Aorta (tissue), 5 donors: ENCODE measurements around the gene HIGD1A. TPM values are rescaled to one million over a fixed set of nuclear protein-coding genes. Genes with fewer than 3 reads are reported as not detected.

Experiments used
- ATAC-seq: fragments of 200-7000 bp; cut with Tn5 transposase; one replicate; pipeline ENCODE4 v1.9.1; 2022; ENCODE audit warnings: moderate library complexity; ENCODE audit not compliant: low FRiP score
- DNase-seq, 2 donors: peaks; one replicate each; pipeline ENCODE4 v3.0.0-alpha.2; 2020
- H3K27ac ChIP-seq, 2 donors: one replicate each; pipeline ENCODE4 v1.5.1; 2013; ENCODE audit warnings: low read length in 2 of 2, mild to moderate bottlenecking in 2 of 2, moderate library complexity in 2 of 2, control low read depth in 1 of 2, inconsistent platforms in 1 of 2, low read depth in 1 of 2
- H3K27me3 ChIP-seq, 2 donors: one replicate each; pipeline ENCODE4 v1.6.1; 2013; ENCODE audit warnings: control low read depth in 1 of 2, low read length in 1 of 2, mild to moderate bottlenecking in 1 of 2, moderate library complexity in 1 of 2; ENCODE audit not compliant: insufficient read depth in 2 of 2, control insufficient read depth in 1 of 2
- H3K36me3 ChIP-seq, 2 donors: one replicate each; pipeline ENCODE4 v1.6.1; 2013; ENCODE audit warnings: control low read depth in 1 of 2, low read length in 1 of 2, mild to moderate bottlenecking in 1 of 2; ENCODE audit not compliant: insufficient read depth in 2 of 2, control insufficient read depth in 1 of 2
- H3K4me1 ChIP-seq, 2 donors: one replicate each; pipeline ENCODE4 v1.6.1; 2013; ENCODE audit warnings: low read length in 2 of 2, control low read depth in 1 of 2, mild to moderate bottlenecking in 1 of 2, moderate library complexity in 1 of 2; ENCODE audit not compliant: insufficient read depth in 2 of 2, control insufficient read depth in 1 of 2
- H3K4me3 ChIP-seq, 2 donors: one replicate each; pipeline ENCODE4 v1.5.1; 2013; ENCODE audit warnings: low read length in 2 of 2, control low read depth in 1 of 2, mild to moderate bottlenecking in 1 of 2
- H3K9me3 ChIP-seq: one replicate; pipeline ENCODE4 v1.6.1; 2013; ENCODE audit warnings: mild to moderate bottlenecking, low read length; ENCODE audit not compliant: control insufficient read depth
- WGBS, 2 donors: extraction: QIAGEN DNeasy Blood & Tissue Kit; methylation state at CpG; one replicate each; pipeline ENCODE4 v1.1.7; 2013; 5-methylcytosine and 5-hydroxymethylcytosine counted together
- intact Hi-C, 2 donors: fragments of 100-400 bp; cut with DNase I; formaldehyde crosslinking; loops; one replicate each; pipeline versions ENCODE4 v1.14.2 to v1.15.0; 2022
- polyA plus RNA-seq, 2 donors: library from polyadenylated mRNA; stranded (reverse); fragments of 200-250 nt; gene quantifications; one replicate each; pipeline ENCODE4 v1.2.3, GENCODE V29; 2013
- total RNA-seq, 2 donors: library from RNA; stranded (reverse); fragmentation: NEBNext Ultra II Directional; extraction: Animal tissue kit (Norgen Biotek cat#: 25700); gene quantifications; one replicate each; pipeline ENCODE4 v1.2.1, GENCODE V29; 2021
- donor health status: healthy with polysubstance abuse.
- donor health status: Bipolar disorder and iron deficiency.
- donor health status: DM: no; HTN: no; CAD: no.
- donor health status: DM: no; HTN: no; CAD: no.
- donor health status: DM: yes; HTN: yes; CAD: no.

Gene HIGD1A
- total and polyA plus RNA-seq, 4 donors, result 61.4 to 337 (median 130) TPM

- Histone ChIP-seq H3K9me3 (no peaks in the 10 kb centered on the region), H3K36me3 (no peaks in the 10 kb centered on the region), H3K27ac (no peak overlapping the region), H3K4me1 (no peaks in the 10 kb centered on the region), H3K4me3 (no peak overlapping the region), H3K27me3 (peaks cover 0 to 2% of the 10 kb centered on the region in 2 donors)
- ATAC-seq (peak; percentile 82), DNase-seq (peak; percentile 85)
- WGBS, 2 donors, result 10 to 16% methylated on average over 3 of the region's 3 CpGs
- intact Hi-C loops, result loop anchor here (2.0 to 5.0 kb wide), 3 partner anchors 49 to 51 kb away; no protein-coding TSS in a partner anchor
Observed at GRCh38 chr3:42831321-42831713, 27.0 kb upstream of the HIGD1A start.

GRCh38 chr3:42830437-42831320, 26.4 kb upstream of the HIGD1A start:
- H3K27me3 ChIP-seq, result peaks cover 0 to 2% of the 10 kb centered on the region in 2 donors
- H3K4me3 ChIP-seq, result no peak overlapping the region
- no peaks in the 10 kb centered on the region for H3K9me3 ChIP-seq
- intact Hi-C loops, result loop anchor here (2.0 to 5.0 kb wide), 3 partner anchors 48 to 52 kb away; no protein-coding TSS in a partner anchor
- no peaks in the 10 kb centered on the region for H3K36me3 ChIP-seq
- no peak for DNase-seq
- 31 to 33% methylated on average over 7 of the region's 7 CpGs for WGBS, 2 donors
- no peak overlapping the region for H3K27ac ChIP-seq
- no peaks in the 10 kb centered on the region for H3K4me1 ChIP-seq
- no peak for ATAC-seq

- intact Hi-C loops, result loop anchor here (2.0 to 5.0 kb wide), 3 partner anchors 48 to 52 kb away; no protein-coding TSS in a partner anchor
- H3K4me3 ChIP-seq, result no peak overlapping the region
- H3K9me3 ChIP-seq, result no peaks in the 10 kb centered on the region
- H3K36me3 ChIP-seq, result no peaks in the 10 kb centered on the region
- H3K27me3 ChIP-seq, result peaks cover 0 to 2% of the 10 kb centered on the region in 2 donors
- no peaks in the 10 kb centered on the region for H3K4me1 ChIP-seq
- DNase-seq, result no peak
- no peak for ATAC-seq
- 76 to 77% methylated on average over 5 of the region's 5 CpGs for WGBS, 2 donors
- H3K27ac ChIP-seq, result no peak overlapping the region
Observed at GRCh38 chr3:42829628-42830436, 25.5 kb upstream of the HIGD1A start.

DNA sequence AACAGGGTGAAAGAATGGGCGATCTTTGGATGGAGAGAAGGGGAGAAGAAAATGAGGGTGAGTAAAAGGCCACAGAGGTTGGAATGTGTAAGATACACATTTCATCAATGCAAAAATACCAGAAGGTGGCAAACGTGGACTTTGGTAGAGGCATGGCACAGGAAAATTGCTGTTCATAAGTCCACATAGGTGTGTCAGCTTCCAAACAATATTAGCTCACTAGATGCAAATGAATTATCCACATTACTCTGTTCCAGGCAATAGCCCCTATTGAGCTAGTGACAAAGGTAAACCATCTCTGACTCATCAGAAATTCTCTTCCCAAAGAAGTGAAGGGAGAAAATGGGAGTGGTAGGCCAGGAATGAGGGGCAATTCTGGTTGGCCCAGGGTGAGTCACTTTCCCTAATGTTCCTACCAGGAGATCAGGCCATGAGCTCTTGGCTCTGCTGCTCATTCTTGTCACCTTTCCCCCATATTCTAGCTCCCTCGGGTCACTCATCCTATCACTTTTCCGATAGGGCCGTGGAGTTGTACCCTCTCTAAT, 24.9 kb upstream of the HIGD1A start:
- no peaks in the 10 kb centered on the region for H3K9me3 ChIP-seq
- H3K27ac ChIP-seq, result no peak overlapping the region

DNA sequence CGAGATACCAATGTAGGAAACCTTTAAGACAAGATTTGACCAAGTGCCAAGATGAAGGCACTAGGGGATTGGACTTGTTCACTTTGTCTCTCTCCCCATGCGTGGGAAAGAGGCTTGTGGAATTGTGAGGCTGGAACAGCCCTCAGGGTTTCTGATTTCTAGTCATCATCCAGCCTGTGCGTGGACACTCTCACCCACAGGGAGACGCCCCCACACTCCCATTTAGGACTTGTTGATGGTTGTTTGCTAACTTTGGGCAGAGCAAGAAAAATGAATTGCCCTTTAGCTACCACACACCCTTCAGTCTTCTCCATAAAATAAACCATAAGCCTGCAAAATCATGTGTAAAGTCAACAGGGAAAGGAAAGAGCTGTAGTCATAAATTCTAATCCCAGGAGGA, 23.4 kb upstream of the HIGD1A start:
- ATAC-seq, result no peak
- Histone ChIP-seq H3K36me3 (no peaks in the 10 kb centered on the region), H3K9me3 (no peaks in the 10 kb centered on the region), H3K27me3 (peaks cover 0 to 2% of the 10 kb centered on the region in 2 donors), H3K27ac (no peak overlapping the region), H3K4me3 (no peak overlapping the region), H3K4me1 (no peaks in the 10 kb centered on the region)
- intact Hi-C loops, result no loop called here
- no peak for DNase-seq
- WGBS, 2 donors, result 69 to 76% methylated on average over 4 of the region's 4 CpGs

More for the DNA sequence above, 24.9 kb upstream of the HIGD1A start:
- Histone ChIP-seq H3K36me3 (no peaks in the 10 kb centered on the region), H3K4me3 (no peak overlapping the region), H3K27me3 (peaks cover 0 to 2% of the 10 kb centered on the region in 2 donors), H3K4me1 (no peaks in the 10 kb centered on the region)
- no peak for DNase-seq
- ATAC-seq, result no peak
- WGBS, 2 donors, result 91 to 92% methylated on average over 5 of the region's 5 CpGs
- intact Hi-C loops, result no loop called here

DNA sequence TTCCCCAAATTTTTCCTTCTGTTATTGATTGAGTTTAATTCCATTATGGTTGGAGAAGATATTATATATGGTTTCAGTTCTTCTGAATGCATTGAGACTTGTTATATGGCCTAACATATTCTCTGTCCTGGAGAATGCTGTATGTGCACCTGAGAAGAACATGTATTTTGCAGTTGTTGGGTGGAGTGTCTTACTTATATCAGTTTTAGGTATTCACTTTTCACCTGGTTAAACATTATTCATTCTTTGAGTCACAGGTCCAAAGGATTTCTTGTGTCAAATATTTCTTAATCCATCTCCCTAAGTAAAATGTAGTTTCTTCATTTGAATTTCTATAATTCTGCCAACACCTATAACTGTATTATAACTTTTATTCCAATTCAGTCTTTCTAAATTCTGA, 22.7 kb upstream of the HIGD1A start:
- H3K36me3 ChIP-seq, result no peaks in the 10 kb centered on the region
- peaks cover 0 to 2% of the 10 kb centered on the region in 2 donors for H3K27me3 ChIP-seq
- no peak overlapping the region for H3K27ac ChIP-seq
- no peaks in the 10 kb centered on the region for H3K9me3 ChIP-seq
- no peak for DNase-seq
- no peak overlapping the region for H3K4me3 ChIP-seq
- intact Hi-C loops, result no loop called here
- no peak for ATAC-seq
- no peaks in the 10 kb centered on the region for H3K4me1 ChIP-seq

GRCh38 chr3:42826141-42826540, 21.9 kb upstream of the HIGD1A start:
- DNase-seq (no peak), ATAC-seq (no peak)
- H3K4me3 ChIP-seq, result no peak overlapping the region
- intact Hi-C loops, result no loop called here
- H3K36me3 ChIP-seq, result no peaks in the 10 kb centered on the region
- H3K9me3 ChIP-seq, result no peaks in the 10 kb centered on the region
- H3K27me3 ChIP-seq, result peaks cover 0 to 2% of the 10 kb centered on the region in 2 donors
- H3K4me1 ChIP-seq, result no peaks in the 10 kb centered on the region
- H3K27ac ChIP-seq, result no peak overlapping the region

GRCh38 chr3:42823351-42823750, 19.1 kb upstream of the HIGD1A start:
- no peaks in the 10 kb centered on the region for H3K4me1 ChIP-seq
- no peaks in the 10 kb centered on the region for H3K36me3 ChIP-seq
- H3K27ac ChIP-seq, result no peak overlapping the region
- DNase-seq, result no peak
- peaks cover 0 to 1% of the 10 kb centered on the region in 2 donors for H3K27me3 ChIP-seq
- ATAC-seq, result no peak
- intact Hi-C loops, result no loop called here
- H3K9me3 ChIP-seq, result no peaks in the 10 kb centered on the region
- WGBS, 2 donors, result 75 to 84% methylated on average over 2 of the region's 2 CpGs
- H3K4me3 ChIP-seq, result no peak overlapping the region
